Prostate gland (tissue), 2 donors: ENCODE measurements around the gene PHLDA3. TPM values are rescaled to one million over a fixed set of nuclear protein-coding genes. Genes with fewer than 3 reads are reported as not detected.

Experiments used
- DNase-seq: peaks from one replicate; pipeline ENCODE4 v3.0.0-alpha.2; 2019; ENCODE audit warnings: low spot score
- H3K27ac ChIP-seq, 2 donors: fragments of 200-600 bp; sonication (generic); 2 replicates each; pipeline ENCODE4 v1.5.1; 2017 to 2019
- H3K27me3 ChIP-seq: fragments of 200-600 bp; sonication (generic); replicated peaks from 2 replicates; pipeline ENCODE4 v1.5.1; 2019; ENCODE audit not compliant: insufficient read depth
- H3K36me3 ChIP-seq, 2 donors: fragments of 200-600 bp; sonication (generic); 1 replicate in 1 of 2; 2 replicates in 1 of 2; pipeline versions ENCODE4 v1.5.1 to v1.8.1; 2017 to 2019
- H3K4me1 ChIP-seq: fragments of 200-600 bp; sonication (generic); replicated peaks from 2 replicates; pipeline ENCODE4 v1.5.1; 2019
- H3K4me3 ChIP-seq, 2 donors: fragments of 200-600 bp; sonication (generic); 2 replicates each; pipeline ENCODE4 v1.5.1; 2017 to 2019
- H3K9me3 ChIP-seq: fragments of 200-600 bp; sonication (generic); 2 replicates; pipeline ENCODE4 v1.5.1; 2017
- CTCF ChIP-seq, 4 experiments: fragments of 200-600 bp in 2 of 4; fragments of 450-650 bp in 2 of 4; sonication (generic) in 2 of 4; IDR thresholded peaks; 1 replicate in 3 of 4; 2 replicates in 1 of 4; pipeline ENCODE4 v1.5.1; 2016 to 2019; ENCODE audit warnings: antibody characterized with exemption in 4 of 4, mild to moderate bottlenecking in 2 of 4, moderate library complexity in 2 of 4
- POLR2A ChIP-seq: fragments of 450-650 bp; IDR thresholded peaks from one replicate; pipeline ENCODE4 v1.6.1; 2016; ENCODE audit warnings: antibody characterized with exemption, mild to moderate bottlenecking
- POLR2AphosphoS5 ChIP-seq: sonication (generic); formaldehyde crosslinking; IDR thresholded peaks from one replicate; pipeline ENCODE4 v1.6.1; 2017; ENCODE audit warnings: antibody characterized with exemption
- WGBS: methylation state at CpG from one replicate; pipeline ENCODE4 v1.1.5; 2018; 5-methylcytosine and 5-hydroxymethylcytosine counted together
- intact Hi-C: fragments of 100-400 bp; cut with DNase I; formaldehyde crosslinking; loops from one replicate; pipeline ENCODE4 v1.14.2; 2022
- total RNA-seq, 2 donors: library from RNA; depleted of rRNA; stranded (reverse); fragments of >200 nt; gene quantifications; one replicate each; pipeline ENCODE4 v1.1.0, GENCODE V29; 2016

The PHLDA3 gene
- total RNA-seq, 2 donors from 2014 or later, result 49.7 to 73.9 TPM

DNA sequence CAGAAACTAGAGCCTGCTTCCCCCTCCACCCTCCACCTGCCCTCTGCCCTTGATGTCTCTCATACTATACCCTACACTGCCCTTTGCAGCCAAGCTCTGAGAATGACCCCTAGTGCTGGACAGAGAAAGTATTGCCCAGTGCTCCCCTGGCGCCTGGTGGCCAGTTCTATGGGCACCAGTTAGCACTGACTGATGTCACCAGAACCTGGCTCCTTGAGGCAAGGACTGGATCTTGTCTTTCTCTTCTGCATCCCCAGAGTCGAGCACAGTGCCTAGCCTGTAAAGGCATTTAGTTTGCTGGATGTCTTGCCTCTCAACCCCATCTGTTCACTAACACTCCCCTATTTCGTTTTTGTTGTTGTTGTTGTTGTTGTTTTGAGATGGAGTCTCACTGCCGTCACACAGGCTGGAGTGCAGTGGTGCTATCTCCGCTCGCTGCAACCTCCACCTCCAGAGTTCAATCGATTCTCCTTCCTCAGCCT is 5.9 kb downstream of the PHLDA3 start:
- Histone ChIP-seq H3K27ac (peak overlapping the region in 1 of 2 donors; percentile 83), H3K36me3 (peaks cover 5 to 10% of the 10 kb centered on the region in 2 donors), H3K9me3 (no peaks in the 10 kb centered on the region), H3K4me3 (no peak overlapping the region), H3K4me1 (peaks cover 17% of the 10 kb centered on the region), H3K27me3 (no peaks in the 10 kb centered on the region)
- DNase-seq, result no peak
- 83% methylated on average over 7 of the region's 7 CpGs for WGBS
- TF ChIP-seq POLR2A (no peak), CTCF (IDR thresholded peaks at IDR 0.05) (peak in 2 of 4 experiments; percentile 9 to 47)
- intact Hi-C loops, result no loop called here

- intact Hi-C loops, result no loop called here
- peaks cover 17% of the 10 kb centered on the region for H3K4me1 ChIP-seq
These were observed 7.1 kb downstream of the PHLDA3 start for GRCh38 chr1:201461645-201462441.

DNA sequence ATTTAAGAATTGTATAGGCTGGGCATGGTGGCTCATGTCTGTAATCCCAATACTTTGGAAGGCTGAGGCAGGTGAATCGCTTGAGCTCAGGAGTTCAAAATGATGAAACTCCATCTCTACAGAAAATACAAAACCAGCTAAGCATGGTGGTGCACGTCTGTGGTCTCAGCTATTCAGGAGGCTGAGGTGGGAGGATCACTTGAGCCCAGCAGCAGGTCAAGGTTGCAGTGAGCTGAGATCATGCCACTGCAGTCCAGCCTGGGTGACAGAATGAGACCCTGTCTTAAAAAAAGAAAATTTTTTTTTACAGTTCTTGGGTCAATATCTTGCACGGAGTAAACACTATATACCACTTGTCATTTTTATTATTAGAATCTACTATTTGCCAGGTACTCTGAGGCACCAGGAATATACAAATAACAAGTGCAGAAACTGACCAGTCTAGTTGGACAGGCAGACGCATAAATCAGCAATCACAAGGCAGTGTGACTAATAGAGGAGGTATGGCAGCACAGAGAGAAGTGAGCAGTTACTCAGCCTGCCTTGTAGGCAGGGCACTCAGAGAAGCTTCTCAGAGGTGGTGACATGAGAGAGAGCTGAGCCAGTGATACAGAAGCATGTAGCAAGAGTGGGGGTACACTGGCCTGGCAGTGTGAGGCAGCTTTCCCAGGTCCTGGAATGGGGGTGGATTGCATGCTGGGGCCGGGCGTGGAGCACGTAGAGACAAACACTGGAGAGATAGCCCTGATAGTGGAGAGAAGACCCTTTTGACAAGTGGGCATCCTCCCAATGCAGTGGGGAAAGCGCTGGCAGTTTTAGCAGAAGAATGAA is 8.0 kb downstream of the PHLDA3 start:
- peak; percentile 91 for DNase-seq
- no peak overlapping the region for H3K4me3 ChIP-seq
- 55% methylated on average over 8 of the region's 8 CpGs for WGBS
- H3K4me1 ChIP-seq, result peaks cover 17% of the 10 kb centered on the region
- H3K9me3 ChIP-seq, result no peaks in the 10 kb centered on the region
- peak overlapping the region; percentile 83 to 85 for H3K27ac ChIP-seq
- TF ChIP-seq POLR2AphosphoS5 (peak; percentile 99), CTCF (IDR thresholded peaks at IDR 0.05) (peak in 1 of 4 experiments; percentile 3), POLR2A (peak; percentile 55)
- H3K36me3 ChIP-seq, result peaks cover 5 to 9% of the 10 kb centered on the region in 2 donors
- no peaks in the 10 kb centered on the region for H3K27me3 ChIP-seq
- intact Hi-C loops, result no loop called here

More at GRCh38 chr1:201461645-201462441, 7.1 kb downstream of the PHLDA3 start:
- TF ChIP-seq CTCF (IDR thresholded peaks at IDR 0.05), result no peak
- peak; percentile 42 for TF ChIP-seq POLR2A
- TF ChIP-seq POLR2AphosphoS5, result peak; percentile 86
- Histone ChIP-seq H3K27me3 (no peaks in the 10 kb centered on the region), H3K27ac (peak overlapping the region; percentile 83 to 85), H3K4me3 (no peak overlapping the region), H3K9me3 (no peaks in the 10 kb centered on the region), H3K36me3 (peaks cover 5 to 10% of the 10 kb centered on the region in 2 donors)
- DNase-seq, result peak; percentile 84
- 43% methylated on average over 13 of the region's 13 CpGs for WGBS

- Histone ChIP-seq H3K27me3 (no peaks in the 10 kb centered on the region), H3K9me3 (no peaks in the 10 kb centered on the region), H3K4me1 (peaks cover 17% of the 10 kb centered on the region), H3K36me3 (no peaks in the 10 kb centered on the region), H3K4me3 (no peak overlapping the region), H3K27ac (no peak overlapping the region)
- TF ChIP-seq POLR2AphosphoS5 (no peak), CTCF (IDR thresholded peaks at IDR 0.05) (no peak), POLR2A (no peak)
- WGBS, result 92% methylated on average over 5 of the region's 5 CpGs
- no peak for DNase-seq
- intact Hi-C loops, result no loop called here
These were observed 9.2 kb downstream of the PHLDA3 start for GRCh38 chr1:201459775-201460174.
